ENCODE results near the gene DAG1.
A peak's percentile ranks its signal among the peaks of the same experiment; 100 is the strongest.

Gene DAG1

DNA sequence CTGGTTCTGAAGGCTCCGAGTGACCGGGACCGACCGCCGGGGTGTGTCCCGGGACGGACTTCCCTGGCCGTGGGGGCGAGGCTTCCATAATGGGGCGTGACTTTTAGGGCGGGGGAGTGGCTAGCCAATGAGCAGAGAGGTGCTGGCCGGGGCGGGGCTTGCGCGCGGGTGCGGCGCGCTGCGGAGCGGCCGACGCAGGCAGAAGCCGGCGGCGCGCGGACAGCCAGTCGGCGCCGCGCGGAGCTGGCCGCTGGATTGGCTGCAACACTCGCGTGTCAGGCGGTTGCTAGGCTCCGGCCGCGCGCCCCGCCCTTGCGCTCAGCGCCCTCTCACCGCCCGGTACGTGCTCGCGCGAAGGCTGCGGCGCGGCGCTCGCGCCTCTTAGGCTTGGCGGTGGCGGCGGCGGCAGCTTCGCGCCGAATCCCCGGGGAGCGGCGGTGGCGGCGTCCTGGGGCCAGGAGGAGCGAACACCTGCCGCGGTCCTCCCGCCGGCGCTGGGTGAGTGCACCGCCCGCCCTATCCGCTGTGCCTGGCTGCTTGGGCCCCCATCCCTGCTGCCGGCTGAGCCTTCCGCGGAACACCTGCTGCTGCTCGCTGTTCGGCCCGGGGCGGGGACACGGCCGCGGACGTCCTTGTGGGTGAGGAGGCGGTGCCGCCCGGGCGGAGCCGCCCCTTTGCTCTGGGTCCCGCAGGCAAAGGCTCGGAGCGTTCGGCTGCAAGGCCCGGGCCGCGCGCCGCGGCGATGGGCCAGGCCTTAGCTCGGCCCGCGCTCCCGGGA is at the start of gene DAG1:
DAG1 (plus strand) TSS at position 332 of the 778 bp plus-strand sequence. CDS start 40,268 bp downstream, outside the sequence.
- DNase-seq: peak; percentile 98

DNA sequence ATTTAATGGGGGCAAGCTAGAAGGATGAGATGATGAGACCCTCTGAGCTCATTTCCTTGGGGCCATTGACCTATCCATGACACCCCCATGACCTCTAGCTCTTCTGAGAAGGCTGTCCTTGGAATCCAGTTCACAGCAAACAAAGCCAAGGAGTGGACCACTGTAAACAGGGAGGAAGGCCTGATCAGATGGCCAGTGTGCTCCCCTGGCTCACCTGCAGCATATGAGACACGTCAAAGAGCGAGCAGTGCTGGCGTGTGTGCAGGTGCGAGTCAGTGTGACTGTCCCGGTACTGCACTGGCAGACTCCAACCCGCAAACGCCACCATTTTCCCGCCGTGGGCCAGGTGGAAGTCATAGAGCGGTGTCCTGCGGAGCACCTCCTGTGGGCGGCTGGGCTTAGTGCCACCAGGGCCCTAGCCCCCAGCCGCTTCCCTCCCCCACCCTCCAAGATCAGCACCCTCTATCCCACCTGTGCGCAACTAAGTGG is 48.1 kb upstream of the DAG1 start:
- no peak for DNase-seq

DNA sequence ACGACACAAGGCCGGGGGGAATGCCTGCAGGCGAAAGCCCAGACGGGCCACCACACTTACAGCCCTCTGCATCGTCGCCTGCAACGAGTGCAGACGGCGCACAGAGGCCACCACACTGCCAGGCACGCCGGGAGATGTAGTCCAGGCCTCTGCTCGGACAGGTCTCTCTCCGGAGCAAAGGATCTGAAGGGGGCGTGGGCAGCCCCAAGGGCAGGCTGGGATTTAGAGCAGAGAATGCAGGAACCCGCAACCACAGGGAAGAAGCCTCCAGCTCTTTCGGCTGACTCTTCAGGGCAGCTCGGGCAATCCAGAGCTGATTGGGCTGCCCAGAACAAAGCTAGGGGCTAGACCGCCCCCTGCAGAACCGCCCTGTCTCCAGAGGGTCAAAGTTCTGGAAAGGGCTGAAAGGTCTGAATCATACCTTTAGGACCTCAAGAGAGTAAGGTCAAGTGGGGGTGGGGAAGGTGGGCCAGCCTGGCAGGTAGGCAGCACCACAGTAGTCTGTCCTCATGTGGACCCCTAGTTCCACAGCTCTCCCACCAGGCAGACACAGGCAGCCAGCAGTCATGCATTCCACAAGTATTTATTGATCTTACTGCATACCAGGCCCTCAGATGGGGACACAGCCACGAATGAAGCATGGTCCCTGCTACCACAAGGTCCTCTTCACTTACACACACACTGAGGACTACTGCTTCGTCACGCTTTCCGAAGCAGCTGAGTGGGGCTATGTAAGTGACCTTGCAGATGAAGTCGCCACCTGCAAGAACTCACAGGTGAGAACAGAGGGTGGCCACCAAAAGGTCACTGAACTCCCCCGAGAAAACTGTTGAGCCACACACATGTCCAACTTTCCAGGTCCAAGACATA is 47.5 kb upstream of the DAG1 start, which contains the start of gene AMT:
AMT (minus strand) TSS at position 95 of the 870 bp plus-strand sequence; CDS start at position 72, 23 bp downstream.
- no peak for DNase-seq

DNA sequence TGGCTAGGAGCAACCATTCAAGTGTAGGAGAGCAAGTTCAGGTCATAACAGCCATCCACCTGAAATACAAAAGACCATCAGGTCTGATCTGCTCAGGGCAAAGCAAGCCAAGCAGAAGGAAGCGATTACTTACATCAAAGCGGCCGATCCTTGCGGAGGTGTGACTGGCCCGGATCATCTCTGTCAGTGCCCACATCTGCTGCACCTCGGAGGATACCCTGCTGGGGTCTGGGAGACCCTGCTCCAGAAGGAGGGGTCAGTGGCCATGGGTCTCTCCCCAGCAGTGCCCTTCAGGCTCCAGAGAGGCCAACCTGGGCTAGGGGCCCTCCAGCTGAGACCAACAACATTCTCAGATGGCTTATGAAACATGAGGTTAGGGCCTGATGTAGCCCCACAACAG is 45.3 kb upstream of the DAG1 start:
- DNase-seq: no peak

DNA sequence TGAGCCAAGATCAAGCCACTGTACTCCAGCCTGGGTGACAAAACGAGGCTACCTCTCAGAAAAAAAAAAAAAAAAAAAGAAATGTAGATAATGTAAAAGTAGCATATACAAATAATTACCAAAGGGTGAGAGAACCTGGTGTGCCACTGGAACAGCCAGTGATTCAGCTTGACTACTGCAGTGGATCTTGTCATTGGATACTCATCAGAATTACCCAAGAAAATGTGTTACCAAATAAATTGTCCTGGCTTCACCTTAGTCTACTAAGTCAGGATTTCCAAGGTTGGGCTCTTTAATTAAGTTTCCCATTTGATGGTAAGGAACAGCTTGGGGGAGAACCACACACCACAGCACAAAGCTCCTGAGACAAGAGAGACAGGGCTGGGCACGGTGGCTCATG is 42.5 kb upstream of the DAG1 start:
- no peak for DNase-seq

DNA sequence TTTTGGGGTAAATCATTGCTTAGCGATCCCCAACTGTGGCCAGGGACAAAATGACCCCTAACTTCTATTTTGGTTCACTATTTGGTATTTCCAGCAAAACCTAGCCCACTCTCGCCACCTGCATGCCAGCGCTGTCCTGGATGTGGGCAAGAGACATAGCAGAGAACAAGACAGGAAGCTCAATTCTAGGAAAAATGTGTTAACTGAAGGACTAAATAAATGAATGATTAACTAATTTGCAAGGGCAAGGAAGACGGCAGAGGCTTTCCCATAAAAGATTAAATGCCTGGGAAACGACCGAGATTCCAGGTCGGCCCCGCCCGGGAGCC is 41.4 kb upstream of the DAG1 start:
- DNase-seq: no peak

DNA sequence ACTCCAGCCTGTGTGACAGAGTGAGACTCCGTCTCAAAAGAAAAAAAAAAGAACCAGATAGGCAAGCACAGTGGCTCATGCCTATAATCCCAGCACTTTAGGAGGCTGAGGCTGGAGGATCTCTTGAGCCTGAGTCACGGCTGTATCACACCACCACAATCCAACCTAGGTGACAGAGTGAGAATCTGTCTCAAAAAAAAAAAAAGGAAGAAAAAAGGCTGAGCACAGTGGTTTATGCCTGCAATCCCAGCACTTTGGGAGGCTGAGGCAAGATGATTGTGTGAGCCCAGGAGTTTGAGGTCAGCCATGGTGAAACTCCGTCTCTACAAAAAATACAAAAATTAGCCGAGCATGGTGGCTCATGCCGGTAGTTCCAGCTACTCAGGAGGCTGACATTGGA is 35.3 kb upstream of the DAG1 start:
- DNase-seq: no peak

DNA sequence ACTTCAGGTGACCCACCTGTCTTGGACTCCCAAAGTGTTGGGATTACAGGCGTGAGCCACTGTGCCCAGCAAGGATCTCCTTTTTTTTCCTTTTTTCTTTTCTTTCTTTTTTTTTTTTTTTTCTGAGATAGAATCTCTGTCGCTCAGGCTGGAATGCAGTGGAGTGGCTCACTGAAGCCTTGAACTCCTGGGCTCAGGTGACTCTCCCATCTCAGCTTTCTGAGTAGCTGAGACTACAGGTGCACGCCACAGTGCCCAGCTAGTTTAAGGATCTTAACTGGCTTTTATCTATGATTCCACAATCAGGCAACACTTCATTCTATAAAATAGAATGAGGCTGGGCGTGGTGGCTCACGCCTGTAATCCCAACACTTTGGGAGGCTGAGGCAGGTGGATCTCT is 24.7 kb upstream of the DAG1 start:
- no peak for DNase-seq

DNA sequence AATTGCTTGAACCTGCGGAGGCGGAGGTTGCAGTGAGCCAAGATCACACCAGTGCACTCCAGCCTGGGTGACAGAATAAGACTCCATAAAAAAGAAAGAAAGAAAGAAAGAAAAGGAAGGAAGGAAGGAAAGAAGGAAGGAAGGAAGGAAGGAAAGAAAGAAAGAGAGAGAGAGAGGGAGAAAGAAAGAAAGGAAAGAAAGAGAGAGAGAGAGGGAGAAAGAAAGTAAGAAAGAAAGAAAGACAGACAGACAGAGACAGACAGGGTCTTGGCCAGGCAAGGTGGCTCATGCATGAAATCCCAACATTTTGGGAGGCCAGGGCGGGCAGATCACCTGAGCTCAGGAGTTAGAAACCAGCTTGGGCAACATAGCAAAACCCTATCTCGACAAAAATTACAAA is 16.4 kb upstream of the DAG1 start:
- DNase-seq: no peak

DNA sequence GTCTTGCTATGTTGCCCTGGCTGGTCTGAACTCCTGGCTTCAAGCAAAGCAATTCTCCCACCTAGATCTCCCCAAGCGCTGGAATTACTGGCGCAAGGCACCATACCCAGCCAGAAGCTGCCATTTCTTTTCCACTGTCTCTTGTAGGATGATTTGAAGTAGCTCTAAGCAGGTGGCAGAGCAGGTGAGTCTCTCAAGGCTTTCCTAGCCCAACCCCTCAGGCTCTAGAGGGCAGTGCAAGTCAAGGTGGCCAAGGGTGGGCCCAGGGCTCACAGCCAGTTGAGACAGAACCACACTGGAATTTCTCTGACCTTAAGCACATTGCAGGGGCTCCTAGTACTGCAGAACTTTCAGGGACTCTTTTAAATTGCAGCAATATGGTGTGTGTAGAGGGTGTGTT is 15.6 kb upstream of the DAG1 start:
- DNase-seq: no peak

DNA sequence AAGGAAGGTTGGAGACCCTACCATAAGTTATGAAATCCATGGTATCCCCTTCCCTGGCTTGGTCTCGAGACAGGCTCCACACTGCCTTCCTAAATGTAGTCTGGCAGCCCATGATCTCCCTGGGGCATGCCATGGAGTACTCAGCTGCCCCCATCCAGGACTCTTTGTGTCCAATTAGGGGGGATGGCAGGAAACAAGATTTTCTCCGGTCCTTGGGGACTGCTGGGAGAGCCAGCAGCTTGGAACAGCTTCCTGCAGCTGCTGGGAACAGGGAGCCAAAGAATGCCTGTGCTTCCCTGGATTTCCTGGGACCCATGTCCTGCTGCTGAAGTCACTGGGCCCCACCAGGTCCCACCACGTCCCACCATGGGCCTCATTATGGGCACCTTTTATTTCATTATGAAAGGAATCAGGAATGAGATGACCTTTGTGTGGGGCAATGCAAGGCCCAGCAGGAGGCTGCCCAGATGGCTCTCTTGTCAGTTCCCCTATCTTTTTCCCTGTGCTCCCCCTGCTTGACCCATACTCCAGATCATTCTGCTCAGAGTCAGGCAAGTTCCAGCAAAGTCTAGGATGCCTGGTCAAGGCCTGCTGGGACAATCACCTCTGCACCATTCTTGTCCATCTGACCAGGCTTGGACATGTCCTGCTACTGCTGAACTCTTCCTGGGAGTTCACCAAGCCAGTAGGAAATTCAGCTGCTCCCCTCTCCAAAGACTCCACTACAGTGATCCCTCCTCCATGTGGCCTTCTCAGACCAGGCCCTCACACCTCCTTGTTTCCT is 15.0 kb upstream of the DAG1 start:
- DNase-seq: no peak

DNA sequence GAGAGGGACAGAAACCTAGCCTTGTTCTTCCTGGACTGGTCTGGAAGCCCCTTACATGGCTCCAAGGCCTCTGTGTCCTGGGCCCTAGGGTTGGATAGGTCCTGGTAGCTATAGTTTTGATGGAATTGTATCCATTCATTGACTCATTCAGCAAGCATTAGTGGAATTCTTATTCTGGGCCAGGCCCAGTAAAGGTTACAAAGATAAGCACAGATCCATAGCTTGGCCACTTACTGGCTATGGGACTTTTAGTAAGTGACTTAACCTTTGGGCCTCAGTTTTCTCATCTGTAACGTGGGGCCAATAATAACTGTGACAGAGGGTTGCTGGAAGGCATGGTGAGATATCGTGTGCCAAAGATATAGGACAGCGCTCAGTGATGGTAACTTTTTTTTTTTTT is 13.6 kb upstream of the DAG1 start:
- DNase-seq: no peak

DNA sequence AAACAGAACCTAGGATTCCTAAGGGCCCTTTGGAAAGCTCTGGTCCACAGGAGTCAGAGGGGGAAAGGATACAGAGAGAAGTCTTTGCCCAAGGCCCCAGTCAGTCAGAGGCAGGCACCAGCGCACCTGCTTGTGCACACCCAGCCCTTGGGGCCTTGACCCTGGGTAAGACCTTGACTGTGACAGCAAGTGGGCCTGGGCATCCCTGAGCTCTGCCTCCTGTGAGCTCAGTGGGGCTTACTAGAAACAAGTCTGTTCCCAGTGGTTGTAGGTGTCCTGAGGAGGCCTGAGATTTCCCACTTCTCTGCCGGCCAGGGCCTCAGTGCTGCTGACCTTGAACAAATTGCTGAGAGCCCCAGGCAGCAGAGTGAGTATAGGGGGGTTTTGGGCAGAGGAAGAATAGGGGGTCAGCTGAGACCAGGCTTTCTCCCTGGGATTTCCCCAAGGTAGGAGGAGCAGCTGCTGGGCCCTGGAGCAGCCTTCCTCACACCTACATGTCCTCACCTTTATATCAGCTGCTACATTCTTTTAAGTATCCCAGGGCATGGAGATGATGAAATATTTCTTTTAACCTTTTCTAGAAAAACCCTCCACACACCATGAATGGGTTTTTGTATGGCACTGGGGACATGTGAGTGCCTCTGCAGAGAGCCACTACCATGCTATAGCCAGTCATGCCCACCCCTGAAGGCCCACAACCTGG is 9.7 kb upstream of the DAG1 start:
- DNase-seq: no peak

DNA sequence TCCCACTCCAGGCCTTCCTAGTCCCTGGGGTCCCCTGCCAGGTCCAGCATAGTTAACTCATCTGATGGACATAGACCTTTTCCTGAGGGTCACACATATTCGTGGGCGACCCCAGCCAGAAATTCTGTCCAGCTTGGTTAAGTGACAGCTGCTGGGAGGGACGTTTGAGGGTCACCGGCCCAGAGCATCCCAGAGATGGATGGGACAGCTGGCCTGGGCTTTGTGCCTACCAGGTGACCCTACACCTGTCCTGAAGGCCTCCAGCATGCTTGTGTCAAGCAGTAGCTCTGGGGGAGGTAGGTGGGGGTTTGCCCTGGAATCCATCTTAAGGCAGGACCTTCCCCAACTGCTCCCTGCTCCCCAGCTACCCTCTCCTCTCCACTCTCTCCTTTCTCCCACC is 9.1 kb upstream of the DAG1 start:
- DNase-seq: no peak

DNA sequence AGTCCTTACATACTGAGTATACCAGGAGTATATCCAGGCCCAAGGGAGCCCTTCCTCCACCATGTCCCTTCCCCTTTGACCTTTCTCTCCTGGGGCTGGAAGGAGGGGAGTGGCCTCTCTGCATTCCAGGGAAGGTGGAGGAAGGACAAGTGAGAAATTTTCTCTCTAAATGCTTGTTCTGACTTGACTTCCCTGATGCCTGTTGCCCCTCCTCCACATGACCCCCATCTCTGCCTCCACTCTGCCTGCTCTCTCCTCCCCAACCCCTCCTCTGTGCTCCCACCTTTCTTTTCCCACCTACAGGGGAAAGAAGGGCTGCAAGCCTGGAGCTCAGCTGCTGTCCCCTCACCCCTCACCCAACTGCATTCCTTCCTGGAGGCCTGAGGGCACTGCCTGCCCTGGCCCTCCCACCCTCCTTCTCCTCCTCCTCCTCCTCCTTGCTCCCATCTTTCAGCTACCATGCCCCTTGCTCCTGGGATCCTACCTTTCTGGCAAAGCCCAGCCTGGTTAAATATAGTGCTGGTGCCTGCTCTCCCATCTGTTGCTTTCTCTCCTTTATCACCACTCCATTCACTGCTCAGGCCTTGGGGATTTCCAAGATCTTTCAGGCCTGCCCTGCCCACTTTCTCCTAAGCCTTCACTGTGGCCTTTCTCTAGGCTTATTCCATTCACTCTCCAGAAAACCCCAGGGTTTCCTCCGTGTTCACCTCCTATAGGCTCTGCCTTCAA is 8.5 kb upstream of the DAG1 start:
- no peak for DNase-seq

DNA sequence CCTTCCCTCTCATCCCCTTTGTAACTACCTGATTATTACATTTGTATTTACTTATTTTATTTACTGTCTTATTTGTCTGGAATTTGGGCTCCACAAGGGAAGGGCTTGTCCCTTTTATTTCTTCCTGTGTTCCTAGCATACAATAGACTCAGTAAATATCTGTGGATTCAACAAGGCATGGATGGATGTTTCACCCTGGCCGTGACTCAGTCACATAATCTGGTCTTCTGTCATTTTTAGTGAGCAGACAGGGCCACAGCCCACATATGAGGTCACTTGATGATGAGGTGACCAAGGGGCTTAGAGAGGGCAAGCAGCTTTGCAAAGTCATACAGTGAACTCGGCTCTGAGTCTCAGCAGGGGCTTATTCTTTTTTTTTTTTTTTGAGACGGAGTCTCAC is 7.8 kb upstream of the DAG1 start:
- no peak for DNase-seq

DNA sequence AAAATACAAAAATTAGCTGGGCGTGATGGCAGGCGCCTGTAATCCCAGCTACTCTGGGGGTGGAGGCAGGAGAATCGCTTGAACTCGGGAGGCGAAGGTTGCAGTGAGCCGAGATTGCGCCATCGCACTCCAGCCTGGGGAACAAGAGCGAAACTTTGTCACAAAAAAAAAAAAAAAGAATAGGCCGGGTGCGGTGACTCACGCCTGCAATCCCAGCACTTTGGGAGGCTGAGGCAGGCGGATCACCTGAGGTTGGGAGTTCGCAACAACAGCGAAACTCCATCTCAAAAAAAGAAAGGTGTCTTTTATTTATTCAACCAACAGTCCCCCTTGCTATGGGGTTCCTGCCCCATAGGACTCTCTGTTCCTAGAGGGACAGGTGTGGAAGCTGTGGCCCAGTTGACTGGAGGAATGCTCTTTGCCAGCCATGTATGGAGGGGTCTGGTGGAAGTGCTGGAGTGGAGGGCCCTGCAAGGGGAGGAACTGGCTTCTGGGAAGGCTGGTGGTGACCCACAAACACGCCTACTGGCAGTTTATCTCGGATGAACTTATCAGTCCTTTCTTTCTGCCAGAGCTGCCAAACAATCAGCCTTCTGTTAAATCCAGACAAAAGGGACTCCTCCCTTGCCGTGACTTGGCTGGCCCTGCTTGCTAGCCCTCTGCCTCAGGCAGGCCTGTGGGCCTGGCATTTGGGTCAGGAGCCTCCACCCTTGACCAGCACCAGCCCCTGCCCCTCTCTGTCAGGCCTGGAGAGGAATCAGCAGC is 4.6 kb upstream of the DAG1 start:
- DNase-seq: no peak

DNA sequence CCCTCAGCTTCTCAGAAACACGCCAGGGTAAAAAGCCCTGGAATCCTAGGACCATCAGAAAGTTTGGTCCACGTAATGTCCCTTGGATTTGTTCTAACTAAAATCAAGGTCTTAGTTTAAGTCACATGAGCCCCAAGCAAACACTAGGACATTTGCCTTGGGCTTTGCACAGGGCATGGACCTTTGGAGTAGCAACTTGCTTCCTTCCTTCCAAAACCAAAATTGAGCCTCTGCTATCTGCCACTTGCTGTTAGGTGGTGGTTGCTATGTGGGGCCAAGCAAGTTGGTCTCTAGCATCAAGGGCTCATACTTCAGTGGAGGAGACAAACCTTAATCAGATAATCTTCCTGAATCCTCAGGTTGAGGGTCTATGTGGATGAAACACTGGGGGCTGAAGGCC is 4.0 kb upstream of the DAG1 start:
- no peak for DNase-seq

DNA sequence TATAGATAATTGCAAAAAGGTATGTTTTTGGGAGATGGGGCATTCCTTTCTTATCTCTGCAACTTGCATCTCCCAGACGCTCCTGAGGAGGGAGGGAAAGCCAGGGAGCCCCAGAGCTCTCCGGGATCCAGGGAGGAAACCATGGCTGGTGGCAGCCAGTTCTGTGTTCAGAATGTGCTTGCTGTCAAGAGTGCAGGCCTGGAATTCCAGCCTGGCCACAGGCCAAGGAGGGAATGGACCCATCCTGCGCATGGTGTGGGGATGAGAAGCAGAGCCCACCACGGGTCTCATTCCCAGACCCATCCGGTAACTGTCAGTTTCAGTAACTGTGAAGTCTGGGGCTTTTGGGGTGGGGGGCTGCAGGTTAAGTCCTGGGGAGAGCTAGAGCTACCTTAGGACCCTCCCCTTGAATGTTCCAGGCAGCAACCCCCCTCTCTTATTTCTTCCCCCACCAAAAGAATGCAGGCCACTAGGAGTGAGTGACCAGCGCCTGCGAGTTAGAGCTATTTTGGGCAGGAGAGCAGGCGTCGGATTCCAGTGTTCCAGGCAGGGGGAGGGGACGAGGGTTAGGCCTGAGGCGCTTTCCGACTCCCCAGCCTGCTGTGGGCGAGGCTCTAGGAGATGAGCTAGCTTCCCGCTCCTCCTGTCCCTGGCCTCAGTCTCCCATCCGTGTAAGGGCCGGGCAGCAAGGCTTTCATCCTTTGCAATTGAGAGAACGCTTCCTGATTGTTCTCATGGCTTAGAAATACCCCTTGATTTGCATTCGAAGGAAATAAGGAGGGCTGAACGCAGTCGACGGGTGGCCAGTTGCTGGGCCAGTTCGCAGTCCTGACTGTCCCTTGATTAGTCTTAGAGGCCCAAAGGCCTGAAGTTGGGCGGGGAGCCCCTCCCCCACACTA is 781 bp upstream of the DAG1 start:
- DNase-seq: peak; percentile 57
